OCI-LY1 (cell line): Measurements from ENCODE around the gene TBX5.

Experiments used
- EZH2 ChIP-seq: fragments of 200-600 bp; sonication (generic), shearing (Covaris generic); IDR thresholded peaks from 2 replicates; pipeline ENCODE4 v1.8.0; 2017; ENCODE audit warnings: borderline replicate concordance, mixed run types, mild to moderate bottlenecking, antibody characterized with exemption, low read length, moderate library complexity, mixed read lengths
- TF ChIP-seq, protein P1 (sequence below): fragments of 200-600 bp; sonication (generic), shearing (Covaris generic); IDR thresholded peaks from 2 replicates; pipeline ENCODE4 v1.5.1; 2017; ENCODE audit warnings: mild to moderate bottlenecking, antibody characterized with exemption, low read length, moderate library complexity, mixed read lengths

DNA sequence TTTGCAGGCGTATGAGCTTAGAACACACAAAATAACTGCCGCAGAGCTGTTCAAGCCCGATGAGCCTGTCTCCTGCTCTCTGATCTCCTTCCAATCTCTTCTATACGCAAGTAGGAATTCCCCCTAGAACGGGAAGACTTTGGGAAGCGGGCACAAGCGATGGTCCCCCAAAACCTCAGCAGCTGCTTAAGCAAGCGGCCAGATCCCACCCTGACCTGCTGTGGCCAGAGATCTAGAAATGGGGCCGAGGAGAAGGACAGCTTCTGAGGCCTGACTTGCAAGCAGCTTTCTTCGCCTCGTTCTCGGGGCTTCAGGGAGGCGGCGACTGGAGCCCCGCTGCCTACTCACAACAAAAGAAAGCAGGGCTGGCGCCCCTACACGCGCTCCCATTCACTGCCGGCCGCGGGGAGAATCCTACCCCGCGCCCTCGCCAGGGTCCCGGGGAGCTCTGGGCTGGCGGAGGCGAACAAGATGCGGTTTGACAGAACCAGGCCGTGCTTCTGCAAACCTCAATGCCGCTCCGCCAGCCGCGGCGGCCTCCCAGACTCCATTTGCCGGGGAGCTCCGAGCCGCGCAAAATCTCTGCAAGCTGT is 922 bp downstream of the TBX5 start:
- TF ChIP-seq, protein P1, sequence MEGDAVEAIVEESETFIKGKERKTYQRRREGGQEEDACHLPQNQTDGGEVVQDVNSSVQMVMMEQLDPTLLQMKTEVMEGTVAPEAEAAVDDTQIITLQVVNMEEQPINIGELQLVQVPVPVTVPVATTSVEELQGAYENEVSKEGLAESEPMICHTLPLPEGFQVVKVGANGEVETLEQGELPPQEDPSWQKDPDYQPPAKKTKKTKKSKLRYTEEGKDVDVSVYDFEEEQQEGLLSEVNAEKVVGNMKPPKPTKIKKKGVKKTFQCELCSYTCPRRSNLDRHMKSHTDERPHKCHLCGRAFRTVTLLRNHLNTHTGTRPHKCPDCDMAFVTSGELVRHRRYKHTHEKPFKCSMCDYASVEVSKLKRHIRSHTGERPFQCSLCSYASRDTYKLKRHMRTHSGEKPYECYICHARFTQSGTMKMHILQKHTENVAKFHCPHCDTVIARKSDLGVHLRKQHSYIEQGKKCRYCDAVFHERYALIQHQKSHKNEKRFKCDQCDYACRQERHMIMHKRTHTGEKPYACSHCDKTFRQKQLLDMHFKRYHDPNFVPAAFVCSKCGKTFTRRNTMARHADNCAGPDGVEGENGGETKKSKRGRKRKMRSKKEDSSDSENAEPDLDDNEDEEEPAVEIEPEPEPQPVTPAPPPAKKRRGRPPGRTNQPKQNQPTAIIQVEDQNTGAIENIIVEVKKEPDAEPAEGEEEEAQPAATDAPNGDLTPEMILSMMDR, result no peak
- no peak for TF ChIP-seq EZH2
